GM21390 (cell line): ENCODE results near the gene TRABD2B.

Experiments
- ATAC-seq: cut with Tn5 transposase; IDR thresholded peaks from one replicate; pipeline ENCODE4 v1.9.1; 2021; ENCODE audit not compliant: unreplicated experiment

TRABD2B gene

GRCh38 chr1:47711848-47712492 is 285.2 kb downstream of the TRABD2B start:
- ATAC-seq: no peak

- no peak for ATAC-seq
Measured at GRCh38 chr1:47711184-47711847, 285.9 kb downstream of the TRABD2B start.
